ENCODE results near the gene MIOX. TPM values are rescaled to one million over a fixed set of nuclear protein-coding genes. Genes with fewer than 3 reads are reported as not detected.

MIOX gene
- total and polyA plus RNA-seq, 2 of the 13 experiments (the other 11 are each of a cell fraction or from before 2014, with no cell fraction given) = 1.5 to 2.9 TPM

- TF ChIP-seq, protein P1, sequence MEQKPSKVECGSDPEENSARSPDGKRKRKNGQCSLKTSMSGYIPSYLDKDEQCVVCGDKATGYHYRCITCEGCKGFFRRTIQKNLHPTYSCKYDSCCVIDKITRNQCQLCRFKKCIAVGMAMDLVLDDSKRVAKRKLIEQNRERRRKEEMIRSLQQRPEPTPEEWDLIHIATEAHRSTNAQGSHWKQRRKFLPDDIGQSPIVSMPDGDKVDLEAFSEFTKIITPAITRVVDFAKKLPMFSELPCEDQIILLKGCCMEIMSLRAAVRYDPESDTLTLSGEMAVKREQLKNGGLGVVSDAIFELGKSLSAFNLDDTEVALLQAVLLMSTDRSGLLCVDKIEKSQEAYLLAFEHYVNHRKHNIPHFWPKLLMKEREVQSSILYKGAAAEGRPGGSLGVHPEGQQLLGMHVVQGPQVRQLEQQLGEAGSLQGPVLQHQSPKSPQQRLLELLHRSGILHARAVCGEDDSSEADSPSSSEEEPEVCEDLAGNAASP (CRISPR knock-in tag; IDR thresholded peaks at IDR 0.05; ENCODE audit: borderline replicate concordance) = no peak
- TF ChIP-seq ZMYM2 (CRISPR knock-in tag; IDR thresholded peaks at IDR 0.05) = no peak
- 0 out of 2 replicates have a peak, but pooled peaks have one; percentile 14 for TF ChIP-seq ARHGAP35 (CRISPR knock-in tag; IDR thresholded peaks at IDR 0.05; ENCODE audit: borderline replicate concordance)
- peak; percentile 55 for TF ChIP-seq RAD21 (CRISPR knock-in tag; IDR thresholded peaks at IDR 0.05)
- peak; percentile 44 for TF ChIP-seq ZGPAT (CRISPR knock-in tag; IDR thresholded peaks at IDR 0.05)
- TF ChIP-seq, protein P2, sequence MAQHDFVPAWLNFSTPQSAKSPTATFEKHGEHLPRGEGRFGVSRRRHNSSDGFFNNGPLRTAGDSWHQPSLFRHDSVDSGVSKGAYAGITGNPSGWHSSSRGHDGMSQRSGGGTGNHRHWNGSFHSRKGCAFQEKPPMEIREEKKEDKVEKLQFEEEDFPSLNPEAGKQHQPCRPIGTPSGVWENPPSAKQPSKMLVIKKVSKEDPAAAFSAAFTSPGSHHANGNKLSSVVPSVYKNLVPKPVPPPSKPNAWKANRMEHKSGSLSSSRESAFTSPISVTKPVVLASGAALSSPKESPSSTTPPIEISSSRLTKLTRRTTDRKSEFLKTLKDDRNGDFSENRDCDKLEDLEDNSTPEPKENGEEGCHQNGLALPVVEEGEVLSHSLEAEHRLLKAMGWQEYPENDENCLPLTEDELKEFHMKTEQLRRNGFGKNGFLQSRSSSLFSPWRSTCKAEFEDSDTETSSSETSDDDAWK (CRISPR knock-in tag; IDR thresholded peaks at IDR 0.05) = no peak
- TF ChIP-seq HMG20A (CRISPR knock-in tag; IDR thresholded peaks at IDR 0.05; ENCODE audit: borderline replicate concordance) = no peak
- TF ChIP-seq ZBTB10 (CRISPR knock-in tag; IDR thresholded peaks at IDR 0.05; ENCODE audit: borderline replicate concordance) = no peak
- TF ChIP-seq, protein P3, sequence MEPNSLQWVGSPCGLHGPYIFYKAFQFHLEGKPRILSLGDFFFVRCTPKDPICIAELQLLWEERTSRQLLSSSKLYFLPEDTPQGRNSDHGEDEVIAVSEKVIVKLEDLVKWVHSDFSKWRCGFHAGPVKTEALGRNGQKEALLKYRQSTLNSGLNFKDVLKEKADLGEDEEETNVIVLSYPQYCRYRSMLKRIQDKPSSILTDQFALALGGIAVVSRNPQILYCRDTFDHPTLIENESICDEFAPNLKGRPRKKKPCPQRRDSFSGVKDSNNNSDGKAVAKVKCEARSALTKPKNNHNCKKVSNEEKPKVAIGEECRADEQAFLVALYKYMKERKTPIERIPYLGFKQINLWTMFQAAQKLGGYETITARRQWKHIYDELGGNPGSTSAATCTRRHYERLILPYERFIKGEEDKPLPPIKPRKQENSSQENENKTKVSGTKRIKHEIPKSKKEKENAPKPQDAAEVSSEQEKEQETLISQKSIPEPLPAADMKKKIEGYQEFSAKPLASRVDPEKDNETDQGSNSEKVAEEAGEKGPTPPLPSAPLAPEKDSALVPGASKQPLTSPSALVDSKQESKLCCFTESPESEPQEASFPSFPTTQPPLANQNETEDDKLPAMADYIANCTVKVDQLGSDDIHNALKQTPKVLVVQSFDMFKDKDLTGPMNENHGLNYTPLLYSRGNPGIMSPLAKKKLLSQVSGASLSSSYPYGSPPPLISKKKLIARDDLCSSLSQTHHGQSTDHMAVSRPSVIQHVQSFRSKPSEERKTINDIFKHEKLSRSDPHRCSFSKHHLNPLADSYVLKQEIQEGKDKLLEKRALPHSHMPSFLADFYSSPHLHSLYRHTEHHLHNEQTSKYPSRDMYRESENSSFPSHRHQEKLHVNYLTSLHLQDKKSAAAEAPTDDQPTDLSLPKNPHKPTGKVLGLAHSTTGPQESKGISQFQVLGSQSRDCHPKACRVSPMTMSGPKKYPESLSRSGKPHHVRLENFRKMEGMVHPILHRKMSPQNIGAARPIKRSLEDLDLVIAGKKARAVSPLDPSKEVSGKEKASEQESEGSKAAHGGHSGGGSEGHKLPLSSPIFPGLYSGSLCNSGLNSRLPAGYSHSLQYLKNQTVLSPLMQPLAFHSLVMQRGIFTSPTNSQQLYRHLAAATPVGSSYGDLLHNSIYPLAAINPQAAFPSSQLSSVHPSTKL (CRISPR knock-in tag; IDR thresholded peaks at IDR 0.05) = peak; percentile 16; the same call in 1 of the 2 replicates
- TF ChIP-seq ZNF569 (CRISPR knock-in tag; IDR thresholded peaks at IDR 0.05; ENCODE audit: borderline replicate concordance) = no peak
- TF ChIP-seq PRDM10 (CRISPR knock-in tag; IDR thresholded peaks at IDR 0.05; ENCODE audit: low read depth) = no peak
- no peak for TF ChIP-seq PCBP1 (IDR thresholded peaks at IDR 0.05; ENCODE audit: borderline replicate concordance, low read depth, low read length)
- TF ChIP-seq MED1 (CRISPR knock-in tag; IDR thresholded peaks at IDR 0.05) = peak; percentile 45; the same call in 1 of the 2 replicates
- TF ChIP-seq BHLHE40 (IDR thresholded peaks at IDR 0.05; ENCODE audit: low read length) = no peak
Measured at GRCh38 chr22:50498322-50498890, 11.7 kb downstream of the MIOX start (continued).
